Measurements from ENCODE around the gene PRKCB. TPM values are rescaled to one million over a fixed set of nuclear protein-coding genes. Genes with fewer than 3 reads are reported as not detected.
"Not testable (repeated sequence)": the region's sequence is repeated elsewhere in the genome, so short reads cannot be mapped to it uniquely, and the experiment has no call there.

The PRKCB gene
- total RNA-seq, 2 donors from 2014 or later = 17.5 to 26.9 TPM

DNA sequence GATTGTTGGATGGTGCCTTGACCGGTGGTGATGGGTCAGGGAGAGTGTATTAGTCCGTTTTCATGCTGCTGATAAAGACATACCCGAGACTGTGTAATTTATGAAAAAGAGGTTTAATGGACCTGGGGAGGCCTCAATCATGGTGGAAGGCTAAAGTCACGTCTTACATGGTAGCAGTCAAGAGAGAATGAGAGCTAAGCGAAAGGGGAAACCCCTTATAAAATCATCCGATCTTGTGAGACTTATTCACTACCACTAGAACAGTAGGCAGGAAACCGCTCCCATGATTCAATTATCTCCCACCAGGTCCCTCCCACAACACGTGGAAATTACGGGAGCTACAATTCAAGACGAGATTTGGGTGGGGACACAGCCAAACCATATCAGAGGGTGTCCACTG lies 316.3 kb downstream of the PRKCB start:
- intact Hi-C loops (cut with DNase I); DNase-seq (ENCODE audit: low spot score): not testable (repeated sequence)

DNA sequence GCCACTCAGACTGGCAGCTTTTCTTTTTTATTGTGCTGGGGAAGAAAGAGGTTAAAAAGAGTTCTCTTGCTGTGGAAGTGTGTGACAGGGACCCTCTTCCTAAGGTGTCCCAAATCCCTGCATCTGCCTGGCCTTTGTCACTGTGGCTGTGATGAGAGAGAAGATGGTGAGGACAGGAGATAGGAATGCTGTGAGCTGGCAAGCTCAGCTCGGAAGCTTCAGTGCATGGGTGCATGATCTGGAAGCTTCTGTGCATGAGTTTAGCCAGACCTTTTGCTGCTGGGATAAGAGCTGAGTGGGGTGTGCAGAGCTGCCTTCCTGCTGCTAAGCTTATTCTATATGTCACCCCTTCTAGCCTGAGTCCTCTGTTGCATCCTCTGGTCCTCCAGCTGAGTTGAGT lies 317.0 kb downstream of the PRKCB start:
- intact Hi-C loops (cut with DNase I) = no loop called here
- no peak for DNase-seq (ENCODE audit: low spot score)

DNA sequence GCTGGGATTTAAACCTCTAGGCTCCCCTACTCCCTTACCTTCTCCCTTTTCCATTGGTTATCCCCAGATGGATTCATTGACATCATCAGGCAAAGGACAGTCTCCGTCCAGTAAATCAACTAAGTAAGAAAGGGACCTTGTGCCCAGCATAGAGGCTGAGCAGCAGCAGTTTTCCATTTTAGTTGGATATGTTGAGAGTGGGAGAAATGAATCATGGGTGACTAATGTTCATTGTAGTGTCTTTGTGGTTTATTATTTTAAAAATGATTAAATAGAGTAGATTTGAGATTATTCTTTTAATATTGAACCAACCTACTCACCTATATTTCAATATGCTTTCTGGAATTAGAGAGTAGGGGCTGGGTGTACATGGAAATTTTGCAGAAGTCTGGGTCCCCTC lies 321.0 kb downstream of the PRKCB start:
- intact Hi-C loops (cut with DNase I) = no loop called here
- no peak for DNase-seq (ENCODE audit: low spot score)

DNA sequence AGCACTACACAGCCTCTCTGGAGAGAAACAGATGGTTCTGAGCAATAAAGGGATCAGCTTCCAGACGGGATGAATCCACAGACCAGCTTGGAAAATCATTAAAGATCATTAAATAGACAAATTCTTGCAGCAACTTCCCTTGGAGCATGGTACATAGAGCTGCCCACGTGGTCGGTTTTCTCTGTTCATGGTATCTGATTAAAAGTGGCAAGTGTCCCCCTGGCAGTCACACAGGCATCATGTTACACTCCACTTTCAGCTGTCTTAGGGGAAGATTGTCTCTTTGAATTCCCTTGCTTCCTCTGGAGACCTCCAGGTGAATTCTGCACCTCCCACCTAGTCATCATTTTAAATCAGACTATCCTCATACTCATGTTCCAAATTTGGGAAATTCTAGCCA lies 328.2 kb downstream of the PRKCB start:
- no peak for DNase-seq (ENCODE audit: low spot score)
- intact Hi-C loops (cut with DNase I) = no loop called here

DNA sequence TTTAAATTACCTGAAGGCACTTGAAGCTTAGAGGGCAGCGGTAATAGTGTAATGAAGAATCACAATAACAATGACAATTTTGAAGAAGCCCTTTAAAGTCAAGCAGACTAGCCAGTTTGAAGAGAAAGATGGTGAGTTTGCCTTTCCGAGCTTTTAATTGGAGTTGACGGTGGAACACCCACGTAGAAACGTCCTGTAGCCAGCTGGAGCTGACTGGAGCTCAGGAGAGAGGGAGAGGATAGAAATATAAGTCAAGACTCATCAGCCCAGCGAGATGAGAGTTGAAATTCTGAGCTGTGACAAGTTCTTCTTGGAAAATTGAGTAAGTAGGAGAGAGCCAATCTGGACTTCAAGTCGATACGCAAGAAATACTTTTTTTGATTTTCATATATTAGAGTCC lies 328.6 kb downstream of the PRKCB start:
- no peak for DNase-seq (ENCODE audit: low spot score)
- intact Hi-C loops (cut with DNase I) = no loop called here

DNA sequence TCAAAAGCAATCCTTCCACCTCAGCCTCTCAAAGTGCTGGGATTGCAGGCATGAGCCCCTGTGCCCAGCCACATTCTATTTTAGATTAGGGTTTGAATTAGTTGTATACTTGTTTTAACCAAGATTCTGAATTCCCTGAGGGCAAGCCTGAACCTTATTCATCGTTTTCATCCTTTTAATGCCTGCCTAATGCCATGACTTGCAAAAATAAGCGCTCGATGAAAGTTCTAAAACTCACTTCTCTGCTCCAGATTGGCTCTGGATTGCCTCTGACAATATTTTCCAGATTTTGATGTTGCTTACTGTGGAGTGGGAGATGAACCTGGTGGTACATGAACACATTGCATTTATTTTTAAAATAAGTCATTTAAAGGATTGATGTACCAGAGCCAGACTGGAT lies 329.5 kb downstream of the PRKCB start:
- DNase-seq (ENCODE audit: low spot score) = no peak
- intact Hi-C loops (cut with DNase I) = no loop called here

DNA sequence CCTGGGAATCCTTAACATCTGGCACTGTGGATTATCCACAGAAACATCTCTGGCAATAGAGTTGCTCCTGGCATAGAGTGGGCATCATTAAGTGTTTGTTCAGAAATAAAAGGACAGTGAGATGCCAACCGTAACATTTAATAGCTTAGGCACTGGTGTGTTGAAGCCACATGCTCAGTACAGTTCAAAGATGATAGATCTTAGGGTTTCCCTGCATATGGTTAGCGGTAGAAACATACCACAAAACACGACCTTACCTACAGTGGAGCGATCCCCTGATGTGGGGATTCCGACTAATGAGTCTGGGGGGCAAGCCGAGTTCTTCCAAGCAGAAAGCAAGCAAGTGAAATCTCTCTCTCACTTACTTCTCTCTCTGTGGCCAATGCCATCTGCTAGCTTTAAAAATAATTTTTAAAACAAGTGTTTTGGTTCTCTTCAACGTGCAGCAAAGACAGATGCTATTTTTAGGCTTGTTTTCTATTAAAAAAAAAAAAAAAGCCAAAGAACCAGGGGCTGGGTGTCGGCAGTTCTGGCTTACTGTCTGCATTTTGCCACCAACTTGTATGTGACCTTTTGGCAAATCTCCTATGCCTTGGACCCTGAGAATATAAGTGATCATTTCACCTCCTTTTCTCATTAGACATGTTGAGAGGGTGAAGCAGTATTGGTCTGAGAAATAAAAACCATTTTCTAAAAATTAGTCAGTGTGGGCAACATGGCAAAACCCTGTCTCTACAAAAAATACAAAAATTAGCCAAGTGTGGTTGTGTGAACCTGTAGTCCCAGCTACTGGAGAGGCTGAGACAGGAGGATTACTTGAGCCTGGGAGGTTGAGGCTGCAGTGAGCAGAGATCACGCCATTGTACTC lies 331.1 kb downstream of the PRKCB start:
- intact Hi-C loops (cut with DNase I) = no loop called here

DNA sequence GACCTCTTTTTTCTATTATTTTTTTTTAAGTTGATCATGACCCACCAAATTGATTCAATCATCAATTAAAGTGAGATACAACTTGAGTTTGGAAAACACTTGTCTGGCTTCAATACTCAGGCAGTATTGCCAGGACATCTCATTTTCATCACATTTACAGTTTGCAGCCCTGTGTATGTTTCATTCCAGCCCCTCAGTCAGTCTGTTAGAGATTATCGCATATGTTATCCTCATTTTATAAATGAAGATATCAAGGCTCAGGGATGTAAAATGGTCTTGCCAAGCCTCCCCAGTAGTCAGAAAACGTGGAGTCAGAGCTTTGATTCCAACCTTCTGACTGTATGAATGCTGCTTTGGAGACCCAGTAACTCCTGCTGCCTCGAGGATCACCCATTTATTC lies 333.1 kb downstream of the PRKCB start:
- no peak for DNase-seq (ENCODE audit: low spot score)
- intact Hi-C loops (cut with DNase I) = no loop called here

More for the DNA sequence above, 331.1 kb downstream of the PRKCB start:
- DNase-seq (ENCODE audit: low spot score) = no peak

DNA sequence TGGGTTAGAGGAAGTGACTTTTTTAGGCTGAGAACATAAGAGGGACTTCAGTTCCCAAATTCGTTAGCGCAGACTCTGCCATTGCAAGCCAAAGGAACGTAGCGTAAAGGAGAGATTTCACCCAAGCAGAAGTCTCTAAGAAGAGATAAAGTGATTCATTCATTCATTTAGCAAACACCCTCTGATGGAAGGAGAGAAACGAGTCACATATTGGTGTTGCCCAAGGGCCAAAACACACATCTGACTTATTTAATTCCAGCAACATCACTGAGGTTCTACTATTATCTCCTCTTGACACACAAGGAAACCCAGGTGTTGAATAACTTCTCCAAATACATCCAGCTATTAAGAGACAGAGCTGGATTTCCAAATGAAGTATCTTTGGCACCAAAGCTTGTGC lies 334.6 kb downstream of the PRKCB start:
- intact Hi-C loops (cut with DNase I) = no loop called here
- no peak for DNase-seq (ENCODE audit: low spot score)

DNA sequence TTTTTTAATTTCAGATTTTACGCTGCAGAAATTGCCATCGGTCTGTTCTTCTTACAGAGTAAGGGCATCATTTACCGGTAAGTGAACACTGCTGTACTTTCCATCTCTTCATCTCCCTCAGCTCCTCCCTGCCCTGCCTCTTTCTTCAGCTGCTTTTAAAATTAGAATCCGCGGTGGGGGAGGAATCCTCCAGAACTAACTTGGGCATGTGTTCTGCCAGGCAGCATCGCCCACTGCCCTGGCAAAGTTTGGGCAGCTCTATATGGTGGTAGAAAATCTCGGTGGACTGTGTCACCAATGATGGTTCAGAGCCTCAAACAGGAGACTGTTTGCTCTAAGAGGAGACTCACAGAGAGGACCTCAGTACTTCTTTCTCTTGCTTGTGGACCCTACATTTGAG lies 338.7 kb downstream of the PRKCB start:
- no peak for DNase-seq (ENCODE audit: low spot score)
- intact Hi-C loops (cut with DNase I) = no loop called here

DNA sequence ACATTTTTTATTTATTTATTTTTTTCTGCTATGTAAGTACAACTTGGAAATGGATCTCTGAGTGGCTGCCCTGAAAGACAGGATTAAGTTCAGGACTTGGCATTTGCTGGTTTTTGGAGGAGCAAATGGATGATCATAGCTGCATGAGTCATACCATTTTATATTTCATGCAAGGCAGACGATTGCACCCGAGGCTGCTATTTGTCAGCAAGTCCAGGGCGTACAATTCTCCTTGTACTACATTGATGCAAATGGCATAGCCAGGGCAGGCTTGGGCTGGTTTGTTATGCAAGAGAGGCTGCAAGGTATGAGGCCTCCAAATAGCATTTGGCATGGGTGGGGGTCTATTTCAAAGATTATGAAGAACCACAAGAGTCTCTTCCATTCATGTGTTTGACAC lies 339.2 kb downstream of the PRKCB start:
- intact Hi-C loops (cut with DNase I) = no loop called here
- DNase-seq (ENCODE audit: low spot score) = no peak

DNA sequence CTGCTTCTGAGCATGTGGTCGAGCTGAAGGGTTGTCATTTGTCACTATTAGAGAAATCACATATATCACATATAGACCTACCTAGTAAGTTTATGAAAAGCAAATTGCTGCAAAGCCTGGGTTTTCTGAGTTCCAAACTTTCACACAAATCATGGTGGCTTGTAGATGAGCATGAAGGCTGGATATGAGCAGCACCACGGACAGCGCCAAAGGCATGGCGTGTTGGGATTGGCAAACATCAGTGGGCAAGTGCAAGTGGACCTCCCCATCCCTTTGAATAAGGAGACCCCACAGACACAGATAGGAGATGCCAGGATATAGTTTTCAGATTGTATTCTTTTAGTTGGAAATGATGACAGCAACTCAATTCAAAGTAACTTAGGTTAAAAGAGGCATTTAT lies 342.7 kb downstream of the PRKCB start:
- intact Hi-C loops (cut with DNase I) = no loop called here
- DNase-seq (ENCODE audit: low spot score) = no peak

DNA sequence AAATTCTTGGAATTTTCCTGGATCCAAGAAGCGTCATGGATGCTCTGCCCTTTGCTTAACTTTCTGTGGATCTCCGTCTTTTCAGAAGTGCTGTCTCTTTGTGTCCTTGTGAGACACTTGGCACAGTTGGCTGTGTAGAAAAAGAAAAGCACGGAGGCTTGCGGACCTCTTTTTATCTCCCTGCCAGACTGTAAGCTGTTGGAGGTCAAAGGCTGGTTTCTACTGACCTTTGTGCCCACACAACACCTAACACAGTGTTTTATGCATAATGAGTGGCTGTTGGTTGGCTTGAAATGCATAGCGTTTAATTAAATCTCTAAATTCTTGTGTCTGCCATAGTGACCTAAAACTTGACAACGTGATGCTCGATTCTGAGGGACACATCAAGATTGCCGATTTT lies 344.7 kb downstream of the PRKCB start:
- intact Hi-C loops (cut with DNase I) = no loop called here
- no peak for DNase-seq (ENCODE audit: low spot score)

DNA sequence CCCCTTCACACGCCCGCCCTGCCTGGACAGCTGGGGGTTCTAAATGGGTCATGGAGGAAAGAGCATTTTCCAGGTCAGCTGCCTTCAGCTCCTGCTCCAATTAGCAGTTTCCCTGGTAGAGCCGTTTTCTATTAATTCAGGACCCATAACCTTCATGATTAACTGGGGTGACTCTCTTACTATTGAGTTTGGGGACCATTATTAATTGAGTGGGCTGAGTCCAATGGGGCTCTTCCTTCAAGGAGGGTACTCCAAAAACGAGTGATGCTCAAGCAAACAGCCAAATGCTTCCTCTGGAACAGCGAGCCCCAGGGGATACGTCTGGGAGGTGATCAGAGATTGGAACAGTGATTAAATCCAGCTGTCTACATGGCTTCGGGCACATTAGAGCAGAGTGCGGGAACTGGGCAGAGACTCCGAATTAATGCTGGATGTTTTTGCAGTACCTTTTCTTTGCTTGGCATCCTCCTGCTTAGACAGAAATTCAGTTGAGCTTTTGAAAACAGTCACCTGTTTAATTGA lies 352.3 kb downstream of the PRKCB start:
- no peak for DNase-seq (ENCODE audit: low spot score)
- intact Hi-C loops (cut with DNase I) = no loop called here

DNA sequence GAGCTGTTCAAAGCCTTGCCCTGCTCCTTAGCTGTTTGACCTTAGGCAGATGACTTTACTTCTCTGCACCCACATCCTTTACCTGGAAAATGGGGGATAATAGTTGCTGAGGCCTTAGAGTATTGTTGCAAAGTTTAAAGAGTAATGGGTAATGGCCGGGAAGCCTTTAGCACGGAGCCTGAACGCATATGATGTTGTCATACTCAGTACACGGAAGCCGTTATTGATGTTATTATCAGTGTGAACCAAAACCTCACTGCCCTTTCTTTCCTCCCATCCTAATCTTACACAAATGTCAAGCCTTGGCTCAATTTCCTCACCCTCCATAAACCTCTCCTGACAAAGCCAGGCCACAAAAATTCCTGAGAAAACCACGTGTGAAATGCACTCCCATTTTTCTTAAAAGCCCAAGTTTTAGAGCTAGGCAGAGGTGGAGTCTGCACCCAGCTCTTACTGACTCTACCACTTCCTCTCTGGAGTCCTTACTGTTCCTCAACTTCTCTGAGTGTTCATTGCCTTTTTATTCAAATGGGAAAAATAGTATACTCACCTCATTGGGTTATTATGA lies 353.1 kb downstream of the PRKCB start:
- intact Hi-C loops (cut with DNase I) = no loop called here
- DNase-seq (ENCODE audit: low spot score) = no peak

DNA sequence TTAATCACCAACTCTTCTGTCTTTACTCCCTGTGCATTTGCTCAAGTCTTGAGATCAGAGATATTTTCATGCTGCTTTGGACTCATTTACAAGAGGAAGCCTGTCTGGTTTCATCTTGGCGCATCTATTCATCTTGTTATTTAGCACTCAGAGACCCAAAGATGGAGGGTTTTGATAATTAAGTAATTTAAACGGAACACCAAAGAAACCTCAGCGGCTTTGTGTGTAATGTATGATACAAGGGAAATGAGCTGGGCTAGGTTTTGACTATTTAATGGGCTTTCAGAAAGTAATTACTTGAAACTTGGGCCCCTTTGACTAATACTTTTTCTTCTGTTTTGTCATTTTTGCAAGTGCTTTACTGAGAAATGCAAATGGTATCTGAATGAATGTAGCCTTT lies 354.2 kb downstream of the PRKCB start:
- no peak for DNase-seq (ENCODE audit: low spot score)
- intact Hi-C loops (cut with DNase I) = no loop called here

DNA sequence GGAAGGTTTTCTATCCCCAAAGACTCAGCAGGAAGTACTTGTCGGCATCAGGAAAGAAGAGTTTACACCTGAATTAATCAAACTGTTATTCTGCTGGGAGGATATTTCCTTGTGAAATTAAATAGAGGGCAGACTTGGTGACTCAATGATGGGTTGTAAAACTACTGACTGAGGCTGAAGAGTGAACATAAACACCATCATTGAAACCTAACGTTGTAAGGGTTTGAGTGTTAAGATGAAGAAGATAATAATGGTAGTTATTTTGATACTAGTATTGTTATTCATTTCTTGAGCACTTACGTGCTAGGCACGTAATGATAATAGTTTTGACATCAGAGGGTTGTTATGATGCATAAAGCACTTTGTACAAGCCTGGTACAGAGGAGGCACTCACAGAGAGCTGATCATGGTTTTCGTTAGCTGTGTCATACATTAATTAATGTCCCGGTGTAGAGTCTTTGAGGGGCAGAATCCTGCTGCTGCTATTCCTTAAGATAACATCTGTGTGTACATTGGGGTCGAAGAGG lies 356.2 kb downstream of the PRKCB start:
- intact Hi-C loops (cut with DNase I) = no loop called here
- no peak for DNase-seq (ENCODE audit: low spot score)

DNA sequence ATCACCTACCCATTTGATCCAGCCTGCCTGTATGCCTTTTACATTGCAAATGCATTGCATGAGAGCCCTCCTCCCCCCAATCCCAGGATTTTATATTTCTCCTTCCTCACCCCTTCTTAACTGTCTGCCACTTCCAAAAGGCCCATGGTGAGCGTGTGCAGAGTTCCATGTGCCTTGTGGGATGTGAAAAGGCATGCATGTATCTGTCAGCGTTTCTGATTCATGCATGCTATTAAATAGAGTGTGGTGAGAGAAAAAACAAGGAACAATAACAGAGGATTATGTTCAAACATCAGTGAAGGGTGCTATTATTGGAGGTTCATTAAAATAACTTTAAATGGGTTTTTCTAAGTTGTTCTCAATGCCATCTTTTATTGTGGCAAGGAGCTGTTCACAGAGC lies 359.4 kb downstream of the PRKCB start:
- intact Hi-C loops (cut with DNase I) = loop anchor here in 1 of 2 donors (5.0 kb wide), 1 partner anchor 993 kb away; no protein-coding TSS in a partner anchor
- no peak for DNase-seq (ENCODE audit: low spot score)

DNA sequence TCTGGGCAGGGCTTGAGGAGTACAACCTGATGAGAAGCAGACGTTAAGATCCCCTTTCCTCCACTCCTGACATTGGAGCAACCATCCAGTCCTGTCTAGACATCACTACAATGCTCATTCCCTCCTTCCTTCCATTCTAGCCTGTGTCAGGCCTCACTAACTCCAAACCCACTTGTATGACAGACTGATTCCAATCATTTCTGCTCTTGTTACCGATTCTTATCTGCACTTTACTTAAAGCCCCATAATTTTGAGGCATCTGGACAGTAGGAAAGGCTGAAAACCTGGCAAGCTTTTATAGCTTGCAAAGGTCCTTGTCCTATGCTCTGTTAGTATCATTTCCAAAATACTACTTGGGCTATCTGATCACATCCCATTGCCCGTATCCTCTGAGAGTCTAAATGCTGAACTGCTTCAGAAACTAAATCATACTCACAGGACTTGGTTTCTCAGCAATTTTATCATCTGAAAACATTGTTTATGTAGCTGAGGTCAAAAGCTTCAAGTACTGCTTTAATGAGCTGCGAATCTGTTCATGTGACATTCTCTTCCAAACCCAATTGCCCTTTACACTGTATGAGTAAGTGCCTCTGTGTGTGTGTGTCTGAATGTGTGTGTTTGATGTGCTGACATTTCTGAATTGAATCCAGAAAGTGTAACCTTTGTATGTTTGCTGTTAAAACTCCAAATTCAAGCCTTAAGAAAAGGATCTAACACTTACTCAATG lies 363.2 kb downstream of the PRKCB start:
- intact Hi-C loops (cut with DNase I) = loop anchor here in 1 of 2 donors (5.0 kb wide), 1 partner anchor 997 kb away; no protein-coding TSS in a partner anchor
- no peak for DNase-seq (ENCODE audit: low spot score)

DNA sequence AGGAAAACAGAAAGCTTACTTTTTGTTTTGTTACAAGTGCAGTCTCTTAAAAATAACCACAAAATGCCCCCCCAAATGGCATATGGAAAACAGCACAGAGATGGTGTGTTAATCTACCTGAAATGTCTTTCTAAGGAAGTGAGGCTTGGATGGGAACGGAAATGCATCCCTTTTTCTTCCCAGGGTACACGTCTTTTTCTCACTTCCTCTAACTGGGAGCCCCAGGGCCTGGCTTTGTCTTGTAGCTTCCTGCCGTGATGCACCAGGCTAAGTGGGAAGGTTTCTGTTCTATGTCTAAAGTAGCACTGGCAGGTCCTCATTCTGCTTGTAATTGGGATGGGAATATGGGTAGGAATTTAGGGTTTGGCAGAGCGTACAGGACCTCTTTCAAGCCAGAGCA lies 367.9 kb downstream of the PRKCB start:
- no peak for DNase-seq (ENCODE audit: low spot score)
- intact Hi-C loops (cut with DNase I) = loop anchor here in 1 of 2 donors (1.0 kb wide), 1 partner anchor 36 kb away; no protein-coding TSS in a partner anchor
